Measurements from ENCODE around the gene CARS1. TPM values are rescaled to one million over a fixed set of nuclear protein-coding genes. Genes with fewer than 3 reads are reported as not detected.

CARS1 gene
- total RNA-seq, 4 donors from 2014 or later, result 37.0 to 61.3 (median 52.3) TPM

- H3K4me3 ChIP-seq, result no peak overlapping the region
- no peak overlapping the region for H3K27ac ChIP-seq
- 40 to 79% methylated on average over 1 to 33 of the region's 36 CpGs for WGBS, 2 donors (ENCODE audit: low coverage in 1 of 2)
- in situ Hi-C loops (cut with MboI; ENCODE audit: low pct_ligation_motif_present in 1 of 4, low pct_unique_long_range_greater_than_20kb in 1 of 4, low sequenced_read_pairs in 3 of 4) (loop anchor here in 2 of 4 donors (5.0 to 25.0 kb wide), 3 partner anchors 51 to 556 kb away; no protein-coding TSS in a partner anchor), intact Hi-C loops (cut with DNase I; ENCODE audit: low total_unique reads) (no loop called here)
- no peaks in the 10 kb centered on the region for H3K27me3 ChIP-seq
- no peak for TF ChIP-seq POLR2A (IDR thresholded peaks at IDR 0.05)
- TF ChIP-seq POLR2AphosphoS5 (IDR thresholded peaks at IDR 0.05), result no peak
- TF ChIP-seq CTCF (IDR thresholded peaks at IDR 0.05), result no peak
- TF ChIP-seq EP300 (IDR thresholded peaks at IDR 0.05; ENCODE audit: low read depth), result no peak
- no peaks in the 10 kb centered on the region for H3K9me3 ChIP-seq
- H3K36me3 ChIP-seq, result peaks cover 0 to 5% (median 0%) of the 10 kb centered on the region in 4 donors
- peaks cover 0 to 3% (median 0%) of the 10 kb centered on the region in 4 donors for H3K4me1 ChIP-seq
- DNase-seq, result no peak
Measured at GRCh38 chr11:3093281-3094191, 36.3 kb upstream of the CARS1 start.

- in situ Hi-C loops (cut with MboI; ENCODE audit: low pct_ligation_motif_present in 1 of 4, low pct_unique_long_range_greater_than_20kb in 1 of 4, low sequenced_read_pairs in 3 of 4), result loop anchor here in 2 of 4 donors (5.0 to 25.0 kb wide), 3 partner anchors 50 to 555 kb away; no protein-coding TSS in a partner anchor
Measured at GRCh38 chr11:3092603-3093141, 35.4 kb upstream of the CARS1 start.

GRCh38 chr11:3091846-3092602 is 34.8 kb upstream of the CARS1 start:
- intact Hi-C loops (cut with DNase I; ENCODE audit: low total_unique reads), result loop anchor here (2.0 kb wide), 1 partner anchor 55 kb away; no protein-coding TSS in a partner anchor
- peak; percentile 98 to 100 (median 99) for TF ChIP-seq CTCF (IDR thresholded peaks at IDR 0.05)
- no peak for TF ChIP-seq POLR2A (IDR thresholded peaks at IDR 0.05)
- TF ChIP-seq POLR2AphosphoS5 (IDR thresholded peaks at IDR 0.05), result no peak
- no peaks in the 10 kb centered on the region for H3K36me3 ChIP-seq

More at GRCh38 chr11:3092603-3093141, 35.4 kb upstream of the CARS1 start:
- DNase-seq, result no peak
- intact Hi-C loops (cut with DNase I; ENCODE audit: low total_unique reads), result no loop called here
- H3K36me3 ChIP-seq, result peaks cover 0 to 5% (median 0%) of the 10 kb centered on the region in 4 donors
- no peak overlapping the region for H3K4me3 ChIP-seq
- no peak overlapping the region for H3K27ac ChIP-seq
- no peaks in the 10 kb centered on the region for H3K9me3 ChIP-seq
- H3K27me3 ChIP-seq, result no peaks in the 10 kb centered on the region
- TF ChIP-seq POLR2AphosphoS5 (IDR thresholded peaks at IDR 0.05), result no peak
- TF ChIP-seq CTCF (IDR thresholded peaks at IDR 0.05), result no peak
- TF ChIP-seq POLR2A (IDR thresholded peaks at IDR 0.05), result no peak
- TF ChIP-seq EP300 (IDR thresholded peaks at IDR 0.05; ENCODE audit: low read depth), result no peak
- peaks cover 0 to 3% (median 0%) of the 10 kb centered on the region in 4 donors for H3K4me1 ChIP-seq
- WGBS, 2 donors (ENCODE audit: low coverage in 1 of 2), result 81 to 93% methylated on average over 4 to 9 of the region's 15 CpGs

More at GRCh38 chr11:3091846-3092602, 34.8 kb upstream of the CARS1 start:
- H3K27ac ChIP-seq, result no peak overlapping the region
- DNase-seq, result peak; percentile 80
- H3K4me3 ChIP-seq, result no peak overlapping the region
- in situ Hi-C loops (cut with MboI; ENCODE audit: low pct_ligation_motif_present in 1 of 4, low pct_unique_long_range_greater_than_20kb in 1 of 4, low sequenced_read_pairs in 3 of 4), result loop anchor here in 2 of 4 donors (5.0 to 25.0 kb wide), 3 partner anchors 50 to 555 kb away; no protein-coding TSS in a partner anchor
- no peaks in the 10 kb centered on the region for H3K27me3 ChIP-seq
- H3K9me3 ChIP-seq, result no peaks in the 10 kb centered on the region
- 48 to 82% methylated on average over 7 to 27 of the region's 27 CpGs for WGBS, 2 donors (ENCODE audit: low coverage in 1 of 2)
- peaks cover 0 to 3% (median 0%) of the 10 kb centered on the region in 4 donors for H3K4me1 ChIP-seq

All from transverse colon (tissue), 4 donors.